Naive B cell (primary cell): ENCODE results near the gene ITPRID2. TPM values are rescaled to one million over a fixed set of nuclear protein-coding genes. Genes with fewer than 3 reads are reported as not detected.
"Not testable (repeated sequence)": the region's sequence is repeated elsewhere in the genome, so short reads cannot be mapped to it uniquely, and the experiment has no call there.

Source experiments
- ATAC-seq, 2 donors: fragments of 150-1000 bp; cut with Tn5 transposase; 2 replicates each; pipeline ENCODE4 v1.10.0; 2021; ENCODE audit warnings: low read depth in 2 of 2, mild to moderate bottlenecking in 2 of 2, moderate library complexity in 2 of 2
- DNase-seq: peaks from one replicate; pipeline ENCODE4 v3.0.0; 2022
- H3K27ac Mint-ChIP-seq, 6 donors: one replicate each; pipeline ENCODE4 v1.8.0; 2020 to 2022; ENCODE audit warnings: mild to moderate bottlenecking in 6 of 6, mixed read lengths in 6 of 6, moderate library complexity in 5 of 6, inconsistent platforms in 2 of 6
- H3K27me3 Mint-ChIP-seq, 3 donors: one replicate each; pipeline ENCODE4 v1.8.0; 2021 to 2022; ENCODE audit warnings: mixed read lengths in 3 of 3, mild to moderate bottlenecking in 1 of 3
- H3K36me3 Mint-ChIP-seq, 2 donors: one replicate each; pipeline ENCODE4 v1.8.0; 2020 to 2022; ENCODE audit warnings: mixed read lengths in 2 of 2, inconsistent platforms in 1 of 2, mild to moderate bottlenecking in 1 of 2
- H3K4me1 Mint-ChIP-seq, 3 donors: one replicate each; pipeline ENCODE4 v1.8.0; 2020 to 2022; ENCODE audit warnings: mixed read lengths in 3 of 3, inconsistent platforms in 1 of 3, mild to moderate bottlenecking in 1 of 3, moderate library complexity in 1 of 3
- H3K4me3 Mint-ChIP-seq, 8 donors: one replicate each; pipeline ENCODE4 v1.8.0; 2020 to 2022; ENCODE audit warnings: mild to moderate bottlenecking in 8 of 8, mixed read lengths in 8 of 8, moderate library complexity in 8 of 8, inconsistent platforms in 2 of 8
- H3K9me3 Mint-ChIP-seq, 7 donors: one replicate each; pipeline ENCODE4 v1.8.0; 2020 to 2022; ENCODE audit warnings: mixed read lengths in 7 of 7, mild to moderate bottlenecking in 5 of 7, inconsistent platforms in 2 of 7, moderate library complexity in 1 of 7
- polyA plus RNA-seq, 6 donors: library from polyadenylated mRNA; unstranded; fragments of 300-500 nt; fragmentation: Illumina TruSeq; gene quantifications; one replicate each; pipeline ENCODE4 v1.2.3, GENCODE V29; 2021; ENCODE audit warnings: low read depth in 6 of 6

Gene ITPRID2
- polyA plus RNA-seq, 6 donors from 2014 or later: 3.2 to 5.5 (median 4.4) TPM; not detected in 1

DNA sequence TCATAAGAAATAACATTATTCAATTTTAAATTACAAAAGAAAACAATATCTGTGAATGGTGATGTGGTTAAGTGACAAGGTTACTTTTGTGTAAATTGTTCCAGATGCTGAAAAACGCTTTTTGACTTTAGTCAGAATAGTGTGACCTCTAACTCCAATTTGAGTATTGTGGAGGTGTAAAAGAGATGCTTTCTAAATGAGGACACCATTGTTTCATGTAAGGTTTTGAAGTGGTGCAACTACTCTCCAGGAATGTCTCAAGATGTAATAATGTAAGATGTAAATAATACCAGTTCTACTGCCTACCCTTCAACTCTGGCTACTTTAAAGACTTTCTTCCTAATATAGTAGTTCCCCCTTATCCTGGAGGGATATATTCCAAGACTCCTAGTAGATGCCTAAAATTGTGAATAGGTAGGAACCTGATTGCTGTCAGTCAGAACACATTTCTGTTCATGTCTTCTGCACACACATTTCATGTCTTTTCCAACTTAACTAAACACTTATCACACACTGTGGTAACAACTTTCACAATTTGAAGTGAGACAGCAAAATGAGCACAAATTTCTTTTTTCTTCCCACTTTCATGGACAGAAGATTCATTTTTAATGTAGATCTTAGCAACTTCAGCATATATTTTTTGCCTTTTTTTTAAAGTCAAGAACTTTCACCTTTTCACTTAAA is 55.1 kb downstream of the ITPRID2 start:
- Mint-ChIP-seq H3K36me3 (peaks cover 0 to 6% of the 10 kb centered on the region in 2 donors), H3K9me3 (no peaks in the 10 kb centered on the region), H3K4me1 (no peaks in the 10 kb centered on the region), H3K27me3 (peaks cover 3 to 28% (median 9%) of the 10 kb centered on the region in 3 donors), H3K27ac (no peak overlapping the region), H3K4me3 (no peak overlapping the region)
- no peak for ATAC-seq
- DNase-seq: no peak

DNA sequence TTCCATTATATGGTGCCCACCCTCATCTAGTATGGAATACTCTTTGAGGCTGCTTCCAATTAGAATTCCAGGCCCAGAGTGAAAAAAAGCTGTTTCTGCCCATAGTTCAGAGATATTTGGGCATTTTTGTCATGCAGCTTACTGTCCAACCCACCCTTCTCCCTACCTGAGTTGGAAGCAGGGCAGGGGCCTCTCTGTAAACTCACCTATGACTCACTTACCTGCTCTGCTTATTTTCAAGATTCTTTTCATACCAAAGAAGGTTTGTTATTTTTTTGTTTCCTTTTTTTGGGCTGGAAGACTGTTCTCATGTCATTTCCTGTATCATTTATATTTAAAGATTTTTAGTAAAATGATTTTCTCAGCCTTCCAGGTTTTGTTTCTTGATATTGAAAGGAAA is 55.7 kb downstream of the ITPRID2 start:
- Mint-ChIP-seq H3K4me3 (no peak overlapping the region), H3K9me3 (no peaks in the 10 kb centered on the region), H3K27ac (no peak overlapping the region), H3K27me3 (peaks cover 3 to 28% (median 9%) of the 10 kb centered on the region in 3 donors), H3K36me3 (peaks cover 0 to 6% of the 10 kb centered on the region in 2 donors), H3K4me1 (no peaks in the 10 kb centered on the region)
- ATAC-seq: no peak
- DNase-seq: no peak

DNA sequence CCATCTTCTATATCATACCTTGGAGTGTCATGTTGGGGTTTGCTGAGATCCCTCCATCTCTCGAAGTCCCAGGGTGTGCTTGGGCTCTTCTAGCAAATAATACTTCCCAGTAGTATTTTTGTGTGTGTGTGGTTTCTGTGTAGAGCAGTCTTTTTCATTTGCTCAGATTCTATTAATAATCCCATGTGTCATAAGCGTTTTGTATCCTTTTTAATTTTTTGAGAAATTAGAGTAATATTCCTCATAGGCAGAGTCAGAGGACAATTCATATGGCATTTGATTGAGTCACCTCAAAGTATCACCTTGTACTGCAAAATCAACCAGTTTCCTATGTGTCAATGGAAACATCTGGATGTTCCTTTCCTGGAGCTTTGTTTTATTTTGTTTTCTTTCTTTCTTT is 56.7 kb downstream of the ITPRID2 start:
- H3K9me3 Mint-ChIP-seq: no peaks in the 10 kb centered on the region
- no peak for DNase-seq
- peaks cover 3 to 28% (median 9%) of the 10 kb centered on the region in 3 donors for H3K27me3 Mint-ChIP-seq
- peaks cover 0 to 6% of the 10 kb centered on the region in 2 donors for H3K36me3 Mint-ChIP-seq
- H3K27ac Mint-ChIP-seq: no peak overlapping the region
- no peak for ATAC-seq
- no peaks in the 10 kb centered on the region for H3K4me1 Mint-ChIP-seq
- H3K4me3 Mint-ChIP-seq: no peak overlapping the region

DNA sequence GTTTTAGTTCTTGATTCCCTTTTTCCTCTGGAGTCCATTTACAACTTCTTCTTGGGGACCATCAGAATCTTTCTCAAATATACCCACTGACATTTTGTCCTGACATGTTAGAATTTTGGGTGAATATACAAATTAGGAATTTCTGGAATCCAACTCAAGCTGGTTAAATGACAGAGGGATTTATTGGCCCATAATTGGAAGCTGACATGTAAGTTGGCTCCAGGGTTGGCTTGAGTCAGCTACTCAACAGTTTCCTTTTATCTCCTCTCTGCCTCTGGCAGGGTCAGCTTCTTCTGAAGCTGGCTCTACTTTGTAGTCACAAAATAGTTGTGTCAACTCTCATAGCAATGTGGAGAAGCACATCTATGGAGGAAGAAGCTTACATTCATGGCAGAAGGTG is 57.5 kb downstream of the ITPRID2 start:
- Mint-ChIP-seq H3K36me3 (peaks cover 0 to 6% of the 10 kb centered on the region in 2 donors), H3K27ac (no peak overlapping the region), H3K9me3 (no peaks in the 10 kb centered on the region), H3K4me1 (peaks cover 0 to 2% (median 0%) of the 10 kb centered on the region in 3 donors), H3K27me3 (peaks cover 3 to 26% (median 13%) of the 10 kb centered on the region in 3 donors), H3K4me3 (no peak overlapping the region)
- ATAC-seq (no peak), DNase-seq (no peak)

DNA sequence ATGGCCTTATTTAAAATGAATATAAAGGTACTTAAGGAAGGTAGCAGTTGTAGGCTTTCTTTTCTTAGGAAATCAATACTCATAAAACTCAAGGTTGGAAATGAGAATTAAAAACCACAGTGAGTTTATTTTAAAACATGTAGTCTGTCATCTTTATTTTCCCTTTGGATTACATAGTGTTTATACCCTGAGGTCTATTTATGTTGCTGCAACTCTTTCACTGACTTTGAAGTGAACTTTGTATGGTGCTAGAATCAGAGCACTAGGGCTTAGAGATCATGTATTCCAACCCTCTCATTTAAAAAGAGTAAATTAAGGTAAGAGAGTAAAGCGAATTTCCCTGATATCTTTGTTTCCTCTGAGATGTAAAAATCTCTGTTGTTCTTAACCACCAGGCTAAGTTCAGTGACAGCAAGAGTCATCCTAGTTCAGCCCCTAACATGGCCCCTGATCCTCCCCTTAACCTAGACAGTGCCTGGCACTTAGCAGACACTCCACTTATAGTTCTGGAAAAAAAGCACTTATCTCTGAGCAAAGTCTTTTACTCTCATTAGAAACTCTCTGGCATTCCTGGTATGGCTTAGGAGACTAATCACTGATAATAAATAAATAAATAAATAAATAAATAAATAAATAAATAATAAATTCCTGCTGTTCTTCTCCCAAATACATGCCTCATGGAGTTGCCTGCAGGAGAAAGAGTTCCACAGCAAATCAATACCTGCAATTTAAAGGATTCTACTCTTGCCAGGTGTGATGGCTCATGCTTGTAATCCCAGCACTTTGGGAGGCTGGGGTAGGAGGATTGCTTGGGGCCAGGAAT is 61.1 kb downstream of the ITPRID2 start:
- Mint-ChIP-seq H3K36me3 (no peaks in the 10 kb centered on the region), H3K4me3 (peak overlapping the region in 1 of 8 donors; percentile 19), H3K27me3 (peaks cover 3 to 16% (median 13%) of the 10 kb centered on the region in 3 donors), H3K27ac (no peak overlapping the region), H3K9me3 (no peaks in the 10 kb centered on the region), H3K4me1 (peaks cover 0 to 5% (median 3%) of the 10 kb centered on the region in 3 donors)
- ATAC-seq: no peak
- DNase-seq: no peak

DNA sequence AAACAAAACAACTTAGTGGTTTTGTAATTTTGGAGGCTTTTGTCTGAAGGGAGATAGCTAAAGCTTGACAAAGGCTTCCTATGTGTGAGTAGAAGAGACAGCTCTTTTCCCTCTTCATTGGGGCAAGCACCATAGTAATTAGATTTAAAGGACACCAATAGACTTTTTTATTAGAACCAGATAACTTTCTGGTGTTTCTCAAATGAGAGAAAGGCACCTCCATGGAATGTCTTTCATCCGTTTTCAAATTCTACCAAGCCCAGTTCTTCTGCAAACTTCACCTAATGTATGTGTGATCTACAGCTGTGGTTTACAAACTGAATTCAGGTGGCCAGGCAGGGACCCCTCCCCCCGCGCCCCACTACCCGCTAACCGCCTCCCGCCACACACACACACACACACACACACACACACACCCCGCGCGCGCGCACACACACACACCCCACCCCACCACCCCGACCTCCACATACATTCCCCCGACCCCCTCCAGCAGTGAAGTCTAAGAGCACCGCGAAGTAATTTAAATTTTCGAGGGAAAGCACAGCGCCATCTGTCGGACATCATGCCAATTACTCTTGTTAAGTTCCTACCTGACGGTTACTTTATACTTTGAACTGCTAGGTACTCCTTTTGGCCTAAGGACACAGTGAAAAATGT is 62.5 kb downstream of the ITPRID2 start:
- H3K36me3 Mint-ChIP-seq: no peaks in the 10 kb centered on the region
- peaks cover 3 to 18% (median 13%) of the 10 kb centered on the region in 3 donors for H3K27me3 Mint-ChIP-seq
- DNase-seq (peak; percentile 39), ATAC-seq (peak; percentile 68 to 79)
- H3K4me3 Mint-ChIP-seq: peak overlapping the region in 6 of 8 donors; percentile 28 to 91 (median 68)
- H3K4me1 Mint-ChIP-seq: peaks cover 0 to 5% (median 3%) of the 10 kb centered on the region in 3 donors
- H3K9me3 Mint-ChIP-seq: no peaks in the 10 kb centered on the region
- peak overlapping the region in 1 of 6 donors; percentile 24 for H3K27ac Mint-ChIP-seq

DNA sequence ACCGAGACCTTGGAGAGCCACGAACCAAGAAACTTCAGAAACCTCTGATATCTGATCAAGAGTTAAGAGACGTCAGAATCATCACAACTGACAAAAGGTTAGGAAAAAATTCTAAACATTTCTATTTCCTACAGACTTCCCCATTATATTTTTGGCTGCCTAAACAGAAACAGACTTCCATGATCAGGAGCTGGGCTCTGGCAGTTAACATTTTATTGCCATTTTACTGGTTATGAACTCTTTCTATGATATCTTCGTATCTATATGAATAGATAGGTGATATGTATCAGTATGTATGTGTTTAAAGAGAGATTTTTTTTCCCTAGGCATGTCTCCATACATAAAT is 63.0 kb downstream of the ITPRID2 start:
- Mint-ChIP-seq H3K36me3 (no peaks in the 10 kb centered on the region), H3K9me3 (no peaks in the 10 kb centered on the region), H3K4me1 (peaks cover 0 to 5% (median 3%) of the 10 kb centered on the region in 3 donors), H3K4me3 (peak overlapping the region in 5 of 8 donors; percentile 28 to 91 (median 56)), H3K27ac (no peak overlapping the region), H3K27me3 (peaks cover 3 to 13% (median 8%) of the 10 kb centered on the region in 3 donors)
- DNase-seq: no peak
- ATAC-seq: peak in 1 of 2 donors; percentile 7

DNA sequence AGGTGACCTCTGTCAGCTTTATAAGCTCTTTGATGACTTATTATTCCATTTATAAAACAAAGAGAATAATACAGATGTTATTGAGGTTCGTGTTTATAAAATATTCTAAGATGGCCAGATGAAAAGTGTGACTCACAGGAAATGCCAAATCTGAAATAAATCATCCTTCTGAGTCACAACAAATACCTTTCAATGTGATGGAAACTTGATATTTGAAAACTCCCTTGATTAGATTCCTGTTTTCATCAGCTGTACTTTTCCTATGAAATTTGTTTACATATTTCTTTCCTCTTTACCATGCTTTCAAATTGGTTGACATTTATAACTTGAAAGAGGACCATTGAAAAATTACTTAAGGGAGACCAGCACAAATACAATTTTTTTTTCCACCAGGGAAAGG is 63.5 kb downstream of the ITPRID2 start:
- Mint-ChIP-seq H3K4me3 (no peak overlapping the region), H3K27me3 (peaks cover 3 to 8% (median 4%) of the 10 kb centered on the region in 3 donors), H3K4me1 (peaks cover 0 to 5% (median 3%) of the 10 kb centered on the region in 3 donors), H3K9me3 (no peaks in the 10 kb centered on the region), H3K27ac (no peak overlapping the region), H3K36me3 (no peaks in the 10 kb centered on the region)
- no peak for ATAC-seq
- no peak for DNase-seq

DNA sequence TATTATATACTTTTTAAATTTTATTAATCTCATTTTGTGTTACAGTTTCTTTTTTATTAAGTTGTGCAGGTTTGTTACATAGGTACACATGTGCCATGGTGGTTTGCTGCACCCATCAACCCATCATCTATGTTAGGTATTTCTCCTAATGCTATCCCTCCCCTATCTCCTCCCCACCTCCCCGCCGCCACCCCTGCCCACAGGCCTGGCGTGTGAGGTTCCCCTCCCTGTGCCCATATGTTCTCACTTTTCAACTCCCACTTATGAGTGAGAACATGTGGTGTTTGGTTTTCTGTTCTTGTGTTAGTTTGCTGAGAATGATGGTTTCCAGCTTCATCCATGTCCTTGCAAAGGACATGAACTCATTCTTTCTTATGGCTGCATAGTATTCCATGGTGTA is 64.3 kb downstream of the ITPRID2 start:
- not testable (repeated sequence) for H3K4me1 Mint-ChIP-seq, H3K36me3 Mint-ChIP-seq, H3K9me3 Mint-ChIP-seq, H3K27ac Mint-ChIP-seq, H3K4me3 Mint-ChIP-seq, ATAC-seq, DNase-seq, H3K27me3 Mint-ChIP-seq

DNA sequence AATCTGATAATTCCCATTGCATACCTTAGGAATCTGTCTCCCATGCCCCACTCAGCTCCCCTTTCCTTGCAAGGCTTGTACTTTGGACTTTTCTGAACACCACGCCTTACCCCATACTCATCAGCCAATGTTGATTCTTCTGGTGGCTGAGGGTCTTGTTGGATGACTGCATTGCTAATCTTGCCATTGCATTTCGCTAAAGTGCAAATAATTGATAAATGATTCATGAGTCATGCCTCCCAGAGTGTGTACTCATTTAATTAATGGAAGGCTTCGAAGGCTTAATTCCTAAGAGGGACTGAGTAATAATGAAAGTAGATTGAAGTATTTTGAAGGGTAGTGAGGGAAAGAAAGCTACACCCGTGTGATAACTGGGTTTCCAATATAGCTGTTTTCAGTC is 66.1 kb downstream of the ITPRID2 start:
- Mint-ChIP-seq H3K4me1 (peaks cover 0 to 5% (median 3%) of the 10 kb centered on the region in 3 donors), H3K9me3 (no peaks in the 10 kb centered on the region), H3K27ac (no peak overlapping the region)

DNA sequence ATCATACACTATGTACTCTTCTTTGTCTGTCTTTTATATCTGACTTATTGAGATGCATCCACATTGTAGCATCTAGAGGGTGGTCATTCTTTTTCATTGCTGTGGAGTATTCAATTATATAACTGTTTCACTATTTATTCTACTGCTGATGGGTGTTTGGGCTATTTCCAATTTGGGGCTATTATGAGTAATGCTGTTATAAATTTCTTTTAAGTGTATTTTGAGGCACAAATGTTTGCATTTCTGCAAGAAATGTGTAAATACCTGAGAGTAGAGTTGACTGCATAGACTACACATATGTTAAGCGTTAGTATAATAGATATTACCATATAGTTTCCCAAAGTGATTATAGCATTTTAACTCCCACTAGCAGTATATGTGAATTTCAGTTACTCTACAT is 67.2 kb downstream of the ITPRID2 start:
- ATAC-seq: no peak
- H3K27ac Mint-ChIP-seq: no peak overlapping the region

More for the DNA sequence above, 66.1 kb downstream of the ITPRID2 start:
- ATAC-seq (no peak), DNase-seq (no peak)
- H3K27me3 Mint-ChIP-seq: peaks cover 0 to 7% (median 4%) of the 10 kb centered on the region in 3 donors
- no peaks in the 10 kb centered on the region for H3K36me3 Mint-ChIP-seq
- H3K4me3 Mint-ChIP-seq: no peak overlapping the region

DNA sequence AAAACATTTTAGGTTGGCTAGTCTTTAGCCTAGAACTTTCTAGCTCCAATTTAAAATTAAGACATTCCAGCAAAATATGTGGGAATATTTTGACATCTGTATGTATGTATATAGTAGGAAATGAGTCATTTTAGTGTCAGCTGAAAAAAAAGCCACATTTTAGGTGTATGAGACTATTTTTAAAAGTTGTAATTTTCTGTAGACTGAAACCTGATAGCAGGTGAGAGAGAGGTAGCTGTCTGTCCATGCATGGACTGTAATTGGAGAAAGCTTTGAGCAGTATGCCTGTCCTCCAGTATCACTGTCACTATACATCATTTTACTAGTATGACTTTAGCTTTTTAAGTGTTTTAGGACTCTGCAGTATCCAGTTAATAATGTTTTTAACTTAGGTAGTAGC is 68.0 kb downstream of the ITPRID2 start:
- DNase-seq (no peak), ATAC-seq (no peak)
- Mint-ChIP-seq H3K4me3 (no peak overlapping the region), H3K36me3 (no peaks in the 10 kb centered on the region), H3K27ac (no peak overlapping the region), H3K27me3 (peaks cover 0 to 7% (median 0%) of the 10 kb centered on the region in 3 donors), H3K4me1 (no peaks in the 10 kb centered on the region), H3K9me3 (peaks cover 0 to 4% (median 0%) of the 10 kb centered on the region in 7 donors)

More for the DNA sequence above, 67.2 kb downstream of the ITPRID2 start:
- Mint-ChIP-seq H3K9me3 (no peaks in the 10 kb centered on the region), H3K27me3 (peaks cover 0 to 7% (median 0%) of the 10 kb centered on the region in 3 donors), H3K4me3 (no peak overlapping the region), H3K4me1 (peaks cover 0 to 5% (median 3%) of the 10 kb centered on the region in 3 donors), H3K36me3 (no peaks in the 10 kb centered on the region)
- no peak for DNase-seq

DNA sequence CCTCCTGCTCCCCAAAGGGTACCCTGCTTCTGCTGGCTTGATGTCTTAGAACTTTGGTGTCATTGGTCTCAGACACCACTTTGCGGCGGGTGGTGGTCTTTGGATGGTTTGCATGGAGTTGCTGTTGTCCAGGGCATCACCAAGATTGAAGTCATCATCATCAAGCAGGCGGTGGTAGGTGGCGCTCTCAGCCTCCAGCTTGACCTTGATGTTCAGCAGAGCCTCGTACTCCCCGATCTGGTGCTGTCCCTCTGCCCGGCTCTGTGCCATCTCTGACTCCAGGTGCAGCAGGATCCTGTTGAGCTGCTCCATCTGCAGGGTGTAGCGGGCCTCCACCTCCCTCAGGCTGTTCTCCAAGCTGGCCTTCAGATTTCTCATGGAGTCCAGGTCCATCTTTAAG is 69.6 kb downstream of the ITPRID2 start:
- H3K36me3 Mint-ChIP-seq, H3K27me3 Mint-ChIP-seq, ATAC-seq, DNase-seq, H3K4me3 Mint-ChIP-seq, H3K4me1 Mint-ChIP-seq, H3K27ac Mint-ChIP-seq: not testable (repeated sequence)
- peaks cover 0 to 11% (median 5%) of the 10 kb centered on the region in 7 donors for H3K9me3 Mint-ChIP-seq
